HG03139 (cell line): ENCODE data around the gene ANO8.

Experiments used
- ATAC-seq: cut with Tn5 transposase; IDR thresholded peaks from one replicate; pipeline ENCODE4 v1.9.1; 2021; ENCODE audit not compliant: unreplicated experiment

Gene ANO8

GRCh38 chr19:17348700-17349099 is 14.0 kb upstream of the ANO8 start:
- ATAC-seq: no peak

- ATAC-seq: no peak
Observed at GRCh38 chr19:17347877-17348276, 13.2 kb upstream of the ANO8 start.

GRCh38 chr19:17347361-17347760 is 12.7 kb upstream of the ANO8 start:
- ATAC-seq: no peak

GRCh38 chr19:17346109-17346671 is 11.5 kb upstream of the ANO8 start:
- no peak for ATAC-seq

GRCh38 chr19:17341845-17342244 is 7.2 kb upstream of the ANO8 start:
- no peak for ATAC-seq

GRCh38 chr19:17341386-17341785 is 6.7 kb upstream of the ANO8 start:
- ATAC-seq: no peak

GRCh38 chr19:17340871-17341357 is 6.3 kb upstream of the ANO8 start:
- no peak for ATAC-seq

GRCh38 chr19:17340302-17340870 is 5.7 kb upstream of the ANO8 start:
- no peak for ATAC-seq

GRCh38 chr19:17339088-17339741 is 4.6 kb upstream of the ANO8 start:
- ATAC-seq: no peak

- ATAC-seq: no peak
Observed at GRCh38 chr19:17338433-17339078, 3.9 kb upstream of the ANO8 start.

- no peak for ATAC-seq
Observed at GRCh38 chr19:17337675-17338432, 3.2 kb upstream of the ANO8 start.

- peak; percentile 65 for ATAC-seq
Observed at GRCh38 chr19:17336872-17337674, 2.4 kb upstream of the ANO8 start, which contains the start of gene GTPBP3. TSS of gene GTPBP3 (plus strand) at chr19:17337553. CDS start at chr19:17337612, 59 bp downstream.

- no peak for ATAC-seq
Observed at GRCh38 chr19:17335575-17335974, 920 bp upstream of the ANO8 start.

- no peak for ATAC-seq
Observed at GRCh38 chr19:17333611-17334413, 843 bp downstream of the ANO8 start.

- no peak for ATAC-seq
Observed at GRCh38 chr19:17332677-17333581, 1.7 kb downstream of the ANO8 start.

GRCh38 chr19:17332360-17332676 is 2.3 kb downstream of the ANO8 start:
- ATAC-seq: no peak

- no peak for ATAC-seq
Observed at GRCh38 chr19:17331045-17331558, 3.6 kb downstream of the ANO8 start.

- no peak for ATAC-seq
Observed at GRCh38 chr19:17330262-17331044, 4.2 kb downstream of the ANO8 start.
